CD1c-positive myeloid dendritic cell (primary cell): ENCODE data around the gene LRMDA.

ENCODE experiments used
- DNase-seq: peaks from one replicate; pipeline ENCODE4 v3.0.0-alpha.2; 2016; ENCODE audit errors: extremely low spot score

Gene LRMDA

DNA sequence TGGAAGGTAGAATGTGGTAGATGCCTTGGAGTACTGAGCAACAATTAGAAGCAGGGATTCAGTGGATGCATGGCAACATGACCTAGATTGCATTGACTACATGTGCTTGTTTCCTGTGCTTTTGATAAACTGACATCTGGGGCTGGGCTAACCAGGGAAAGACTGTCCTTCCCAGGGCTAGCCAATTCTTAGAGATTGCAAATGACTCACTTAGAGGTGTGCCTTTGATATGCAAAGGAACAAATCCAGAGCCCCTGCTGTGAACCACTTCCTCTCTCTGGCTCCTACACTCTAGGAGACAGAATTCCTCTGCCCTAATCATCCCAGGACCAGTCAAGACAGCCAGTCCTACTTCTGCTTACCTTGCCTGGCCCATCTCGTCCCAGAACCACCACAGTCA is 651.5 kb downstream of the LRMDA start:
- DNase-seq: no peak

DNA sequence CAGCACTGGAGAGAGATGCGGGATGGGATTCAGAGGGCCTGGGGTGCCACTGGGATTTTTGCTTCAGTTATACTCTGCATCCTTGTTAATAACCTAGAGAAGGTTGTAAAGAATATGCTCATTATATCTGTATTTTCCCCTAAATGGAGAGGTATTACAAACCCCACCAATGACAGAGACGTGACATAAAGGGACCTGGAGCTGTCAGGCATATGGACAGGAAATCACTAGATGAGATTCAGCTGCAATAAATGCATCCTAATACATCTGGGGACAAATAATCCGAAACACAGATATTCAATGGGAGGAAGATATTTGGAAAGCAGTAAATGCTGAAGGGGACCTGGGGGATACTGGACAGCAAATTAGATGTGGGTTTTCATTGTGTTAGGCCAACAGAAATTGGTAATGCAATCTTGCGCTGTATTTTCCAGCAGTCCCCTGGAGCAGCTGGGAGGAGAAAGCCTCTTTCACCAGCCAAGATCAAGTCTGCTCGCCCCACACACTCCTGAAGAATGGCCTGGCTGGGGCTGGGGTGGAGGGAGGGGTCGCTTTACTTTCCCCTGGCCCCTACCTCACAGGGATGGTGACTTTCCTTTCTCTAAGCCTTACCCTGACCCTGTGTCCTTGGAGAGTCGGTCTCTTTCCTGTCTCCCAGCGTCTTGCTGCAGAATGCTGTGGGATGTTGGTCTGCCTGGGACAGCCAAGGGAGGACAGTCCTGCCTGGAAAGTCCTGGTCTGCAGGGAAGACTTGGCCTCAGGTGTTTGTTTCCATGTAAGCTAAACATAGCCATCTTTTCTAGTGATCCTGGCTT is 653.8 kb downstream of the LRMDA start:
- DNase-seq: no peak

DNA sequence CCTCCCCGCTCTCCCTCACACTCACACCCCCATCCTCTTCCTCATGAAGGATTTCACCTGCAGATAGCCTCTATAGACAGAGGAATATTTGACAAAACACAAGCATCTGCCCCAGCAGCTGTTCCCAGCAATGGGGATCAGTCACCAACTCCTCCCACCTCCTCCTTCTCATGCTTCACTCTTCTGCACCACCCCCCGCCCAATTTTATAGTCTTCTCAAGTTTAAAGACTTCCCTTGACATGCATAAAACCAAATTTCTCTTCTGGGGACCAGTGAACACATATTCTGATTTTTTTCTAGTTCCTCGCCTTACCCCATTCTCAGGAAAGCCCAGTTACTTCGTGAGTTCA is 654.4 kb downstream of the LRMDA start:
- DNase-seq: no peak

DNA sequence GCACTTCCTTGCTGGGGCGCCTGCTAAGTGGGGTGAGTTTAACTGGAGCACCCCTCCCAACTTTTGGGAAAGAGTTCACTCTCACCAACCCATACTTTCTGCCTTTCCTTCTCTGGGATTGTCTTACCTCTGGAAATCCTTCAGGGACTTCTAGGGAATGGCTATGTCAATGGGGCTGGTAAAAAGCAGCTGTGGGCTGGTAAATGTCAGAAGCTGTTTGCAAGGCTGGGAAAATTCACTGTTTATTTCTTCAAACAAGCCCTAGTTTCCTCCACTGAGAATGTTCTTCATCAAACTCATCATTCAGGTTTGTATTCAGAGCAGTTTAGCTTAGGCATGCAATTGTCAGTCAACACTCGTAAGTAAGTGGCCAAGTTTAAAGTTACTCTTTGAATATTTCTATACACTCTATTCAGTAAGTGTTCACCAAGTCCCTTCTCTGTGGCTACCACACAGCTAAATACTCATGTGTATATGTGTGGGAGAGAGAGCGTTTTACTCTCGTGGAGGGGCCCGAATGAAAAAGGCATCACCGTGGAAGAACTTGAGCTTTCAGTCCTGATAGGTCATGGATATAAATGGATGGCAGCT is 654.8 kb downstream of the LRMDA start:
- no peak for DNase-seq

DNA sequence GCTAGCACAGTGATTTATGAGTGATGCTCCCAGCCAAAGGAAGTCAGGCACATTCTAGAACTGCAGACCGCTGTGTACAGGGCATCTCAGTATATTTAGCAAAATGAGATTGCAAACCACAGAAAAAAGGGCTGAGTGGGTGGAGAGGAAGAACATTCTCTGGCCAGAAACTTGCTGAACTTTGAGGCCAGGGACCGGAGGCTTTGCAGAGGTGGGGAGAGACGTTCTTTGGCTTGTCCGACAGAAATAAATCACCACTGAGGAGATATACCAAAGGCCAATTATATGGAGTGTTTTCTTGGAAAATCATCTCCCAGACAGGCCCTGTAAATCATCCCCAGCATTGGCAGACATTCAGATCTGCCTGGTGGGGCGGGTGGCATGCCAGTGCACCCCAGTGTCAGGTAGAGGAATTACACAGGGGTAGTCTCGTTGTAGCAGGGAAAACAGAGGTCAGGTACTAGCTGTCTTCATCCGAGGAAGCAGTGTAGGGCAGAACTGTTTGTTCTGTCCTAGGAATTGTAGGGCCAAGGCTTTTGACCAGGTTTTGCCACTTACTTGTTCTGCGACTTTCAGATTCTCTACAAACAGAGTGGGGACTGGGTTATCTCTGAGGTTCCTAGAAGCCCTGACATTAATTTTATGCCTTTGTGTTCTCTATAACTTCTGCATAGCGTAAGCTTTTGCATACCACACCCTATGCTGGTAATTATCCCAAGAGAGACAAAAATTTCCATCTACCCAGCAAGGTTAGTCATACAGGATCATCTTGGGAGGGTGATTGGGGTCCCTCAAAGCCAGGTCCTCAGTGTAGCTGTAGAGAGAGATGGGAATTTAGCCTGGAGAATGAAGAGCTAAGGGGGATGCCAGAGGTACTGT is 655.6 kb downstream of the LRMDA start:
- peak; percentile 32 for DNase-seq

DNA sequence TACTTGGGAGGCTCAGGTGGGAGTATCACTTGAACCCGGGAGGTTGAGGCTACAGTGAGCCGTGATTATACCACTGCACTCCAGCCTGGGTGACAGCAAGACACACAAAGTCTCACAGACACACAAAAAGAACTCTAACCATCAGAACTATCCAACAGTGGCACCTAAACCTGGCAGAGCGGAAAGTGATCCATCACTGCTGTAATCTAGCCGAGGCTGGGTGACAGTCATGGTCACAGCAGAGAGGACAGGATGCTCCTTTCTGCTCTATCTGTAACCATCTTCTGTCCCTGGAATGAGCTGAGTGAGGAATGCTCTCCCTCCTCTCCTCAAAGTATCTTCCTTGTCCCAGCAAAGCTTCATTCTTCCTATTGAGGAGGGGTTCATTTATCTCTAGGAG is 656.6 kb downstream of the LRMDA start:
- no peak for DNase-seq

DNA sequence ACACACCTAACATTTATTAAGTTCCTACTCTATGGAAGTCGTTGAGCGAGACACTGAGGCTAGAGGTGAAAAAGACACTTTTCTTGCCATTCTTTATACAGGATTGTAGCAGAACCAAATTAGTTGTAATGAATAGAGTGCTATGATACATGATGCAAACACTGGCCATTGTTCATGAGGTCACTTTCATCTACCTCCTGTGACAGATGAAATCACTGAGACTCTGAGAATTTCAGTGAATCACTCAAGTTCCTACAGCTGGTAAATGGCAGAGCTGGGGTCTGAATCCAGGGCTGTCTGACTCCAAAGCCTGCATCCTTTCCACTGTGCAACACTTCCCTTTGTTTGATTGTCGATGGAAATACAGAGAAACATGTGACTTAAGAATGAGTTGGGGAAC is 657.6 kb downstream of the LRMDA start:
- DNase-seq: no peak

DNA sequence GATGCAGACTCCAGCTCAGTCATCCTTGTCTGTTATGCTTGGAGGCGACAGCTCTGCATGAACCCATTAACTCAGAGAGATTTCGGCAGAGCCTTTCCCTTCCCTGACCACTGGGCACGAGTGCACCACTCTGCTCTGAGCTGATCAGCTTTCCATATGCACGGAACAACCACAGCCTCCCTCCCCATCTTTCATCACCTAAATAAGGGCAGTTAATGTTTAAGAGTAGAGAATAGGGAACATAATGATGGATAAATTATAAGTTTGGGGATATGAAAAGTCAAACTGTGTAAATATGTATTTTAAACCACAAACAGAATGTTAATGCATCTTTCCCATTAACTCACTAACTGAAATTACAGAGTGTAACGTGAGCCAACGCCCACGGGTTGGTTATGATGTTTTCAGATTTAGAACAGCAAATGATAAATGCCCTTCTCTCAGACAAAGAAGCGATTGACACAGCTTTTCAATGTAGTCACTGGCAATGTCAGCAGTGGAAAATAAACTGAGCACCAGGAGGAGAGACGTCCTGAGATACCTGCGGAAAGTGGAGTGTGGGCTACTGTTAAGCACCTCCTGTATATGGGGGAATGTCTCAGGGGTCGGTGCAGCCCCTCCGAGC is 658.2 kb downstream of the LRMDA start:
- DNase-seq: no peak

DNA sequence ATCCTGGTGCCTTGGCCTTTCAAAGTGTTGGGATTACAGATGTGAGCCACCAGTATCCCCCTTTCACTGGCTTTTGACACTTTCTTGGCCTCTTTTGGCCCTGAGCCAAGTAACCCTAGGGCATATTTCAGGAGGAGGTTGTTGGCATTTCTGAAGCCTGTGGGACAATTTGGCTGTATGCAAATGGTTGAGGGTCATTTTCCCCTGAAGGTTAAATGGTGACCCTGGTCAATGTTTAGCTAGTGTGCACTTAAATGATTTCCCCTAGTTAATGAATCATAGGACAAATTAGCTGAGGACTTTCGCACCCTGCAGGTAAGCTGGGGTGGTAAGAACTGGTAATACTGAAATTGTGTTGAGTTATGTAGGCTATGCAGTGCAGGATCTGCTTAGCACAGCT is 660.5 kb downstream of the LRMDA start:
- DNase-seq: no peak

DNA sequence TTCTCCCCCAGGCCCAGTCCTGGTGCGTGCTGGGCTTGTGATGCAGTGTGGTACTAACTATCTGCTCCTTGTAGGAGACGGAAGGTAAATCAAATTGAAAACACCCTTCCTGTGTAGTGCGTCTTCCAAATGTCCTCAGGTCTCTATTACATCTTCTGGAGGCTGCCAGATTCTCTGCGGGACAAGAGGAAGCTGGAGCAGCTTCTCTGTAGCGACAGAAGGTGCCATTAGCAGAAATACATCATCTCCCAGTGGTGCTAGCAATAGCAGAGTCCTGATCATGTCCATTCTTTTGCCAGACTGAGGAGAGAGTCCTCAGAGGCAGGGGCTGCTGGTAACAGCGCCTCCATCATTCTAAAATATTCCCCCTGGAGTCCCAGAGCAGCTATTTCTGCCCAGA is 675.2 kb downstream of the LRMDA start:
- DNase-seq: no peak

DNA sequence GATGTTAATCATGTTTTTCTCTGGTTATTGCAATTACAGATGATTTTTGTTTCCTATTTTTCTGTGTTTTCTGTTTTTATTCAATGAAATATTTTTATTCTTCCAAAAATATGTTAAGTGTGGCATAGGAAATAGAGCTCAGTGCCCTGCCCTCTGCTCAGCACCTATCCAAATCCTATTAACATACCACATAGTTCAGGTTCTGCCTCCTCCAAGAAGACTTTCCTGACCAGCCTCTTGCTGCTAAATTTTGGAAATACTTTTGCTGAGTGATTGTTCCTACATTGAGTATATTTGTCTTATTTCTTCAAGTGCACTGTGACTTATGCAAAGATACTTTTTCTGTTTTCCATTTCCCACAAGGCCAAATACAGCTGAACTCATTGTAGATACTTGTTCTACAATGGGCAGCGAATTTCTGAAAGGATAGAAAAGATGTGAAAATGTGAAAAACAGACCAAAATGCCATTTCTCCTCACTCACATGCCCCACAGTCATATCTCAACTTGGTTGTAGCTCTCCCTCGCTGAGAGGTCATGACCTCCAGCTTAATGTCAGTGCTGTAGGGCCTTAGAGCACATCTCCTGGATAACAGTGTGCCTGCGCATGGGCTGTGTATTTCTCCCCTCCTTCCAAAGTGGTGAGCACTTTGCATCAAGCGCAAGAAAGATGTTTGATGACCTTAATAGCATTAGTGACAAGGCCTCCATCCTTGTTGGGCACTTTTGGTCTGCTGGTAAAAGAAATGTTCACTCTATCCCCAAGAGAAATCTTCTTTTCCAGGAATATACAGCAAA is 677.3 kb downstream of the LRMDA start:
- no peak for DNase-seq

DNA sequence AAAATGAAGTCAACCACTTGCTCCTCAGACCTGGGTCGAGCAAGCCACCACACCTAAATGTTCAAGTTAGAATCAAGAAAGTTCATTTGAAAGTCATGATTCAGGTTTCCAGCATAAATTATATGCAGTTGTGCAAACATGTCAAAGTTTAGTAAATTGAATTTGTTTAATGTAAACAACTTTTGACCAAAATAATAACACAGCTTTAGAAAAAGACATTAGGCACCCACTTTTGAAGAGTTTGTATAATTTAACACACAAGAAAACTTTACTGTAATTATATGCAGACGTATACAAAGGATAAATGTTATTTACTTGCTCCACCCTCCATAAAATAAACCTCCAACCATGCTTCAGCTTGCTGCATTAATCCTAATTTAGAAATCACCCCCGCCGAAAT is 680.0 kb downstream of the LRMDA start:
- DNase-seq: no peak

DNA sequence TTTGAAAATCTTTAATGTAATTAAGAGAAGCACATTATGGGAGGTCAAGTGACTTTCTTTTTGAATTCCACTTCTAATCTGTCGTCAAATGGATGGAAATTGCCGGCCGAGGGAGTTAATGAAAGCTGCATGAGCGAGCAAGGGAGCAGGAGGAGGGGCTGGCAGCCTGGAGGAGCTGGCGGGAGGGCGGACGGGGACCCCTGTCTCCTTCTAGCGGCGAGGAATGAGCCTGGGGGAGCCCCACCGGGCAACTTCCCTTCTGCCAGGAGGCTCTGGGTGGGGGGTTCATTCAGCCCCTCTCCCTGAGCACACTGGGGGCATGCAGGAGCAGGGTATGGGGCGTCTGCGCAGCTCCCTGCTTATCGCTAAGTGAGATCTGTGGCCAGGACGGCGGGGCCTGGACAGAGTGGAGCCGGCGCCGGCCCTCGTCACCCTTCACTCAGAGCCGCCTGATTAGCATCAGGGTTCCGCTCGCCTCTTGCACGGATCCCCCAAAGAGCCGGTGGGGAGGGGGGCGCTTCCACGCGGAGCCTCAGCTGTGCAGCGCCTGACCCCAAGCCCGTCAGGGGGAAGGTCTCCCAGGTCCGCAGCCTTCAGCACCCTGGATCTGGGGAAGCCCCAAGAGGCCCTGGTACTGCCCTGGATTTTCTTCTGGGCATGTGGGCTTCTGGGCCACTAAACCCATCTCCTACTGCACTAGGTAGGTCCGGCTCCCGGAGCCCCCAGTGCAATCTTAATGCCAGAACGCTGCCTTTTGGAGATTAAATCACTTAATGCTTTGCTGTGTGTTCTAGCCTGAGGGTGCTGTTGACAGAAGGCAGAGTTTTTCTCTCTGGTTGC is 680.8 kb downstream of the LRMDA start:
- no peak for DNase-seq

DNA sequence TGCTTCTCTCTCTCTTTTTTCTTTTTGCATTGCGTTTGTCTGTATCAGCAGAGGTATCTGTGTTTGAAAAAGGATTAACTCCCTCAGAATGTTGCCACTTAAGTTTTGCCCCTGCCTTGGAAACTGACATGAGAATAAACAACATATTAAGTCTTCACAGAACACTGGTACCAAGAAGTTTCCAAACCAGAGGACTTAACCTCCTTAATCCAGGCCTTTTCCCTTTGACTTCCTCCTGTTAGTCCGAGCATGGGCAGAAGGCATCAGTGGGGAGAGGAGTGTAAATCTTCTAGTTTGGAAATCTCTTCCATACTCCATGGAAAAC is 681.4 kb downstream of the LRMDA start:
- DNase-seq: no peak

DNA sequence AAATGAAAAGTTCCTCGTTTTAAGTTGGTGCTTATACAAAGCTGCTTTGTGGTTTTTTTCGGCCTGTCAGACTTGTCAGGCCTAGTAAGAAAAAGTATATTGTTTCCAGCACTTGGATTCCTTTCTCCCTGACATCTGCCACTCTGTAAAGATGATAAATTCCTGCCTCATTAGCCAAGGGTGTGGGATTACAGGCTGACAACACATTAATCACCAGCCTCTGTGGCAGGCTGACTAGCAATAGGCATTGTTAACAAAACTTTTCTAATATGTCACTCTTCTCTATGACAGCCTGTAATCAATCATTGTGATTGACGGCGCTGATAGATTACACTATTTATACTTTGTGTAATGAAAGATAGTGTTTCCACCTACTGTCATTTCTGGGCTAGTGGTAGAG is 682.5 kb downstream of the LRMDA start:
- no peak for DNase-seq

DNA sequence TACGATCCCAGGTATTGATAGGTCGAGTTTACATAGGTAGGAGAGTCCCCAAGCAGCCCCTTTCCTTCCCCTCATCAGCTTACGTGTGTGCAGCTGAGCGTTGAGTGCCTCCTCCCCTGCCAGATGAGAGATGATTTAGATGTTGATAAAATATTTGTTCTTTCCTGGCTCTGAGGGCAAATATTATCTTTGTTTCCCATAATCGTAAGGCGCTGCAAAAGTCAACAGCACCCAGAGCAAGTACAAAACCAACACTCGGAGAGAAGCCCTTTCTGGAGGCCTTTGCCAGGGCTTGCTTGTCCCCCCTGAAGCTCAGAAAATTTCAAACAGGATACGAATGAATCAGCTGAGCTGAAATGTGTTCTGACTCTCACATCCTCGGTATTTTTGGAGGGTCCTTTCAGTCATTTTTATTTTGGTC is 683.2 kb downstream of the LRMDA start:
- DNase-seq: no peak

DNA sequence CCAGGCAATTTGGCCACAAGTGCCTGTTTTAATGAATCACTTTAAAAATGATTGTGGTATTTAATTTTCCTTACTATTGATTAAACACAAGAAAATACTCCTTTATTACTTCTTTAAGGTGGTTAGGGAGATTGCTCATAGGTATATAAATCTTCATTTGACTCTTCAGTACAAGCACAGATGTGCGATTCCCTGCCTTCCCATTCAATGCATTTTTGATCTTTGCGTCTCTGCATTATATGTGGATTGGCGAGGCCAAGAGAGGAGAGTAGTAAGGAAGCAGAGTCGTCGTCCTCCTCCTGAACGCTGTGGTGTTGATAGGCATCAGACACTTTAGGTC is 683.7 kb downstream of the LRMDA start:
- DNase-seq: no peak

DNA sequence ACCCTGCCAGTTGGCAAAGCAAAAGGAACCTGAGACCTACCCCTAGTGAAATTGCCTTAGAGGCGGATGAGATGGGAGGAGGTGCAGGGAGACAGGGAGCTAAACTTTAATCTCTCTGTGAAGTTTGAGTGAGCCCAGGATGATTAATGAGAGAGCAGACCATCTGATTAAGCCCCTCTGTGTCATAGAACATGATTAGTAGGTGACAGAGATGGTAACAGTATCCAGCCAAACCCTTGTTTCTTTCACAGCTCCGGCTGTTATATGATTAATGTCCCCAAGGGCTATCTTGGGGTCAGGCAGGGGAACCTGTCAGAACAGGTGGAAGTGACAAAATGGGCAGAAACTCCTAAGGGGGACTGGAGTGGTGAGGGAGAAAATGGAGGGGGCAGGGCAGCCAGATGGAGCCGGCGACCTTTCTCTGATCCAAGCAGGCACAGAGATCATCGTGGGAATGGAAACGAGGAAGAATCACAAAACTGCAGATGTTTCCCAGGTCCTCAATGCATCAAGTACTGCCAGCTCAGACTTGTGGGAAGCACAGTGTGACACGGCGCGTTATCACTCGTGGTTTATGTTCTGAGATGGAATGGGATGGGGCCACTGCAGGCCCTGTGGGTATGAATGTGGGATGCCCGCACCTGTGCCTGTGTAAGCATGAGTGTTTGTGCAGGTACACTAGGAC is 684.2 kb downstream of the LRMDA start:
- no peak for DNase-seq

DNA sequence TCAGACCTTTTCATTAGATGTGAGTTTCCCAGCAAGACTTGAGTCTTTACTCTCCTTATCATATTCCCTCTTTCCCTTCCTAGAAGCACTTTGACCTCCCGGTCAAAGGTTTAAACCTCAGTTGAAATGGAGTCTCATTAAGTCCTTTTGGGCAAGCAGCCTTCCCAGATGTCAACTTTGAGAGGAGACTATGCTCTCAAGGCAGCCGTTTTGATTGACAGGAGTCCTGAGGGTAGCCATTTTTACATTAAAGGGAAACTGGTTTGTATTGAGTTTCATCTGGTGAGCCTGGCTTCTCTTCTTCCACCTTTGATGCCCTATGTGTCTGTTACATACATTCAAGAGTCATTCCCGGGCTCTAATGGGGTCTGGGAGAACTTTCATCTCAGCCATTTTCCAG is 685.1 kb downstream of the LRMDA start:
- DNase-seq: no peak

DNA sequence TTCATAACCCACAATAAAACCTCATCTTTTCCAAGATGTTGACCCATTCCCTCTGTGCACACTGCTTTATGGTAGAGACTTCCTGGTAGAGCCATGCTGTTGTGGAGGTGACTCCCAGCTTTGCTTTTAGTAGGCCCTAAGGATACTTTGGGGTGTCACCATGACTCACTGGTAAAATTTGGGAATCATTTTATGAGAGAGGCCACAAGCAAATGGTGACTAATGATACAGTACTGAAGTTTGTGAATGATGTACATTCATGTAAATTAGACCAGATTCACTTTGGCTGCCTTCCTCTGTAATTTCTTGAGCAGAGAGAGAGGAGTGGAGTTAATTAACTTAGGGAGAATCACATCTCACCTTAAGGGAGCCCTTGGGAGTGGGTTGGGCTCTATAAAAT is 686.5 kb downstream of the LRMDA start:
- DNase-seq: no peak
